IMR-90 (cell line): Measurements from ENCODE around the gene NINJ2. TPM values are rescaled to one million over a fixed set of nuclear protein-coding genes. Genes with fewer than 3 reads are reported as not detected.
A peak's percentile ranks its signal among the peaks of the same experiment; 100 is the strongest.

Source experiments
- ATAC-seq: fragments of 200-7000 bp; cut with Tn5 transposase; 2 replicates; pipeline ENCODE4 v1.9.1; 2020; ENCODE audit warnings: low read depth, mild to moderate bottlenecking, moderate library complexity
- BruUV-seq: library from RNA; stranded (reverse); fragments of 400-500 nt; replicated peaks from 2 replicates; lab custom pipeline; 2021; lab: Mats Ljungman, UMichigan
- CTCF ChIA-PET: fragments of 300-600 bp; formaldehyde crosslinking; extraction: SDS; loops from one replicate; lab custom pipeline; 2021; ENCODE audit warnings: antibody characterized with exemption; lab: Yijun Ruan, JAX
- POLR2A ChIA-PET: fragments of 300-600 bp; sonication (Branson Sonifier 250); formaldehyde crosslinking; loops from one replicate; lab custom pipeline; 2022; ENCODE audit warnings: antibody characterized with exemption; ENCODE audit not compliant: unreplicated experiment; lab: Charles Lee
- DNase-seq: peaks from one replicate; pipeline ENCODE4 v3.0.0; 2013
- H2AFZ ChIP-seq: replicated peaks from 2 replicates; pipeline ENCODE3; 2013; ENCODE audit warnings: low read length, mild to moderate bottlenecking; ENCODE audit not compliant: poor library complexity
- H2AK5ac ChIP-seq: 2 replicates; pipeline ENCODE4 v1.6.1; 2013; ENCODE audit warnings: low read depth, low read length, inconsistent platforms
- H2AK9ac ChIP-seq: replicated peaks from 2 replicates; pipeline ENCODE3; 2013; ENCODE audit warnings: mild to moderate bottlenecking, low read depth, low read length, moderate library complexity; ENCODE audit not compliant: poor library complexity
- H2BK120ac ChIP-seq: 2 replicates; pipeline ENCODE4 v1.6.1; 2013; ENCODE audit warnings: low read depth, low read length, inconsistent platforms
- H2BK15ac ChIP-seq: 3 replicates; pipeline ENCODE4 v1.6.1; 2013; ENCODE audit warnings: low read depth, low read length, inconsistent platforms
- H2BK20ac ChIP-seq: 2 replicates; pipeline ENCODE4 v1.6.1; 2013; ENCODE audit warnings: low read depth, mild to moderate bottlenecking, inconsistent platforms, low read length, moderate library complexity
- H2BK5ac ChIP-seq: 2 replicates; pipeline ENCODE4 v1.6.1; 2013; ENCODE audit warnings: mild to moderate bottlenecking, low read depth, low read length, inconsistent platforms; ENCODE audit not compliant: poor library complexity, severe bottlenecking
- H3K14ac ChIP-seq: replicated peaks from 2 replicates; pipeline ENCODE4 v1.6.1; 2013; ENCODE audit warnings: low read depth, low read length, inconsistent platforms
- H3K18ac ChIP-seq: 2 replicates; pipeline ENCODE4 v1.6.1; 2013; ENCODE audit warnings: low read depth, low read length, control low read depth
- H3K23ac ChIP-seq: 2 replicates; pipeline ENCODE4 v1.6.1; 2013; ENCODE audit warnings: low read depth, low read length, inconsistent platforms
- H3K27ac ChIP-seq: 2 replicates; pipeline ENCODE4 v1.5.1; 2013; ENCODE audit warnings: mild to moderate bottlenecking, control low read depth, low read length; ENCODE audit not compliant: insufficient read depth
- H3K27me3 ChIP-seq: 2 replicates; pipeline ENCODE4 v1.6.1; 2013; ENCODE audit warnings: low read length; ENCODE audit not compliant: control insufficient read depth, insufficient read depth
- H3K36me3 ChIP-seq: 2 replicates; pipeline ENCODE4 v1.6.1; 2013; ENCODE audit warnings: low read length, mixed read lengths; ENCODE audit not compliant: control insufficient read depth, insufficient read depth
- H3K4ac ChIP-seq: 2 replicates; pipeline ENCODE4 v1.6.1; 2013; ENCODE audit warnings: low read depth, low read length, inconsistent platforms
- H3K4me1 ChIP-seq: 2 replicates; pipeline ENCODE4 v1.6.1; 2013; ENCODE audit warnings: low read length, mixed read lengths; ENCODE audit not compliant: control insufficient read depth, insufficient read depth
- H3K4me2 ChIP-seq: 2 replicates; pipeline ENCODE4 v1.6.1; 2013; ENCODE audit warnings: low read depth, mild to moderate bottlenecking, control low read depth, low read length, moderate library complexity
- H3K4me3 ChIP-seq: 2 replicates; pipeline ENCODE4 v1.5.1; 2013; ENCODE audit warnings: low read depth, mild to moderate bottlenecking, control low read depth, low read length, moderate library complexity; ENCODE audit not compliant: insufficient read depth
- H3K56ac ChIP-seq: 2 replicates; pipeline ENCODE4 v1.6.1; 2013; ENCODE audit warnings: low read length, inconsistent platforms; ENCODE audit not compliant: insufficient read depth; ENCODE audit errors: extremely low read depth
- H3K79me1 ChIP-seq, 2 experiments: 2 replicates each; pipeline ENCODE4 v1.6.1; 2013; ENCODE audit warnings: low read length in 2 of 2, inconsistent platforms in 1 of 2, low read depth in 1 of 2
- H3K9ac ChIP-seq: 2 replicates; pipeline ENCODE4 v1.6.1; 2013; ENCODE audit warnings: low read depth, low read length, control low read depth
- H3K9me1 ChIP-seq: 2 replicates; pipeline ENCODE4 v1.6.1; 2013; ENCODE audit warnings: low read length, inconsistent platforms; ENCODE audit not compliant: insufficient read depth
- H3K9me3 ChIP-seq: 2 replicates; pipeline ENCODE4 v1.6.1; 2013; ENCODE audit warnings: low read length; ENCODE audit not compliant: control insufficient read depth, insufficient read depth
- H4K20me1 ChIP-seq: 2 replicates; pipeline ENCODE4 v1.6.1; 2013; ENCODE audit warnings: low read length, inconsistent platforms; ENCODE audit not compliant: insufficient read depth
- H4K5ac ChIP-seq: 2 replicates; pipeline ENCODE4 v1.6.1; 2013; ENCODE audit warnings: mild to moderate bottlenecking, low read depth, low read length, control low read depth
- H4K8ac ChIP-seq, 2 experiments: 2 replicates each; pipeline ENCODE4 v1.6.1; 2013; ENCODE audit warnings: low read depth in 2 of 2, low read length in 2 of 2, control low read depth in 1 of 2, inconsistent platforms in 1 of 2
- H4K91ac ChIP-seq: 2 replicates; pipeline ENCODE4 v1.6.1; 2013; ENCODE audit warnings: low read depth, low read length, inconsistent platforms; ENCODE audit not compliant: insufficient read depth
- CEBPB ChIP-seq: IDR thresholded peaks from 2 replicates; pipeline ENCODE4 v1.6.1; 2012; ENCODE audit warnings: low read depth, low read length, improper control_type of control experiment
- CHD1 ChIP-seq: IDR thresholded peaks from 2 replicates; pipeline ENCODE4 v1.6.1; 2012; ENCODE audit warnings: low read depth, low read length, improper control_type of control experiment
- MAFK ChIP-seq: IDR thresholded peaks from 2 replicates; pipeline ENCODE4 v1.6.1; 2012; ENCODE audit warnings: low read depth, low read length, improper control_type of control experiment
- NFE2L2 ChIP-seq: fragments of 150-350 bp; IDR thresholded peaks from 2 replicates; pipeline ENCODE4 v1.6.1; 2016; ENCODE audit warnings: low read depth, mild to moderate bottlenecking, low read length
- RAD21 ChIP-seq: IDR thresholded peaks from 2 replicates; pipeline ENCODE4 v1.6.1; 2012; ENCODE audit warnings: low read length, improper control_type of control experiment
- RCOR1 ChIP-seq: IDR thresholded peaks from 2 replicates; pipeline ENCODE4 v1.6.1; 2012; ENCODE audit warnings: mild to moderate bottlenecking, low read length, improper control_type of control experiment; ENCODE audit not compliant: insufficient replicate concordance
- RFX5 ChIP-seq: IDR thresholded peaks from 2 replicates; pipeline ENCODE4 v1.8.0; 2012; ENCODE audit warnings: low read depth, mild to moderate bottlenecking, low read length, moderate library complexity
- SMC3 ChIP-seq: fragments of 150-350 bp; IDR thresholded peaks from 2 replicates; pipeline ENCODE4 v1.6.1; 2016; ENCODE audit warnings: low read depth, mild to moderate bottlenecking, antibody characterized with exemption, low read length, moderate library complexity
- WGBS, 2 experiments: methylation state at CpG; one replicate each; pipeline versions ENCODE4 v1.1.5 to v1.1.7; 2013; ENCODE audit warnings: missing lambda C conversion rate in 2 of 2; ENCODE audit not compliant: insufficient read length in 1 of 2; ENCODE audit errors: extremely low coverage in 2 of 2; 5-methylcytosine and 5-hydroxymethylcytosine counted together
- dilution Hi-C: fragments of 300-500 bp; cut with HindIII; formaldehyde crosslinking; loops from one replicate; pipeline ENCODE4 v1.14.3; 2018; ENCODE audit warnings: low sequenced_read_pairs; ENCODE audit not compliant: unreplicated experiment
- in situ Hi-C: fragments of 300-500 bp; cut with MboI; formaldehyde crosslinking; loops from 3 replicates; pipeline ENCODE4 v1.14.3; 2019; ENCODE audit warnings: low sequenced_read_pairs, inconsistent platforms, mixed read lengths
- intact Hi-C: fragments of 100-400 bp; cut with micrococcal nuclease; formaldehyde crosslinking; loops from 2 replicates; pipeline ENCODE4 v1.10.0; 2022
- polyA plus RNA-seq, 3 experiments: library from polyadenylated mRNA; depleted of rRNA; stranded (reverse); fragments of >200 nt; gene quantifications; 2 replicates each; pipeline ENCODE4 v1.2.3, GENCODE V29; 2012; ENCODE audit warnings: low replicate concordance in 1 of 3
- total RNA-seq: library from RNA; depleted of rRNA; stranded (reverse); fragments of >200 nt; gene quantifications from 2 replicates; pipeline ENCODE4 v1.2.3, GENCODE V29; 2012
- TF ChIP-seq, protein P1 (sequence below): fragments of 150-350 bp; IDR thresholded peaks from 2 replicates; pipeline ENCODE4 v1.6.1; 2016; ENCODE audit warnings: low read depth, mild to moderate bottlenecking, low read length, moderate library complexity, borderline replicate concordance
- TF ChIP-seq, protein P2 (sequence below): fragments of 150-350 bp; IDR thresholded peaks from 2 replicates; pipeline ENCODE4 v1.6.1; 2017; ENCODE audit warnings: mild to moderate bottlenecking, antibody characterized with exemption, low read length, low read depth
- TF ChIP-seq, protein P3 (sequence below): conservative IDR thresholded peaks from 2 replicates; pipeline ENCODE4 v1.5.1; 2012; ENCODE audit warnings: mild to moderate bottlenecking, low read depth, low read length, improper control_type of control experiment

NINJ2 gene
- total and polyA plus RNA-seq, 2 of the 4 experiments (the other 2 are of a cell fraction), result not detected

DNA sequence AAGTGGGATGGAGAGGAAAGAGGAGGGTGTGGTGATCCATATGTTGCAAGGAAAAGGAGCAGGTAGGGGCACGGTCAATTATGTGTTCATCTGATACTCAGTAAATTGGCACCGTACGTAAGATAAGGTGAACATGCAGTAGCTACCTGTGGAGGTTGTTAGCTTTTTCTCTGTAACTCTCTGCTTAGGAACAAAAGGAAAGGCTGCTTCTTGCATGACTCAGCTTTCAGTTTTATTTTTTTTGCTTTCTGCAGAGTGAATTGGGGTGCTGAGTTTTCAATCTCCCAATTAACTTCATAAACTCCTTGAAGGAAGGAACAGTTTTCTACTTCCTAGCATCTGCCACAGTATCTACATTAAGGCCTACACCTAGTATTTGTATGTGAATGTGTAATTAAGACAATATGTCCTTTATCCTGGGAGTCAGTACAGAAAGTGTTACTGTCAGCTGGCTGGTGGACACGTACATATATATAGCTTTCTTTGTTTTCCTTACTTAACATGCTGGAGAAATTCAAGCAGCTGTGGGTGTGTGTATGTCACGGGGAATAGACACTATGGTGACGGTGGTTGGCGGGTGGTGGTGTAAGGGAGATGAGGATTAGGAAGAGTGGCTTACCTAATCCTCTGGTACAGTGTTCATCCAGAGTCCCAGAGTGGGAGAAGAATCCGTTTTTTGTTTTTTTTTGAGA is 49.1 kb upstream of the NINJ2 start:
- Histone ChIP-seq H2BK5ac (no peak overlapping the region), H4K5ac (no peak overlapping the region), H3K56ac (no peak overlapping the region), H3K27ac (no peak overlapping the region), H3K4me3 (no peak overlapping the region), H2AK5ac (no peak overlapping the region), H3K9me1 (no peaks in the 10 kb centered on the region), H2BK15ac (no peak overlapping the region), H3K18ac (no peak overlapping the region), H4K20me1 (no peaks in the 10 kb centered on the region), H3K79me1 (no peaks in the 10 kb centered on the region), H3K9me3 (no peaks in the 10 kb centered on the region), H2AFZ (no peak overlapping the region), H3K23ac (no peak overlapping the region), H3K4me2 (peak overlapping the region; percentile 60), H3K9ac (no peak overlapping the region), H3K27me3 (peaks cover 3% of the 10 kb centered on the region), H2AK9ac (no peak overlapping the region), H3K36me3 (no peaks in the 10 kb centered on the region), H3K4ac (no peak overlapping the region), H4K91ac (no peak overlapping the region), H2BK120ac (no peak overlapping the region), H3K4me1 (peaks cover 1% of the 10 kb centered on the region; the same call in 1 of the 2 replicates), H3K14ac (no peak overlapping the region), H4K8ac (no peak overlapping the region), H2BK20ac (no peak overlapping the region)
- ChIA-PET CTCF (no interaction called here), POLR2A (no interaction called here)
- DNase-seq (peak; percentile 35), ATAC-seq (peak; percentile 27)
- dilution Hi-C loops (no loop called here), in situ Hi-C loops (no loop called here), intact Hi-C loops (no loop called here)
- TF ChIP-seq, protein P1, sequence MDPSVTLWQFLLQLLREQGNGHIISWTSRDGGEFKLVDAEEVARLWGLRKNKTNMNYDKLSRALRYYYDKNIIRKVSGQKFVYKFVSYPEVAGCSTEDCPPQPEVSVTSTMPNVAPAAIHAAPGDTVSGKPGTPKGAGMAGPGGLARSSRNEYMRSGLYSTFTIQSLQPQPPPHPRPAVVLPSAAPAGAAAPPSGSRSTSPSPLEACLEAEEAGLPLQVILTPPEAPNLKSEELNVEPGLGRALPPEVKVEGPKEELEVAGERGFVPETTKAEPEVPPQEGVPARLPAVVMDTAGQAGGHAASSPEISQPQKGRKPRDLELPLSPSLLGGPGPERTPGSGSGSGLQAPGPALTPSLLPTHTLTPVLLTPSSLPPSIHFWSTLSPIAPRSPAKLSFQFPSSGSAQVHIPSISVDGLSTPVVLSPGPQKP, result no peak
- TF ChIP-seq RFX5, result no peak
- no peak for TF ChIP-seq SMC3
- no peak for TF ChIP-seq RCOR1
- TF ChIP-seq RAD21, result no peak
- TF ChIP-seq, protein P2, sequence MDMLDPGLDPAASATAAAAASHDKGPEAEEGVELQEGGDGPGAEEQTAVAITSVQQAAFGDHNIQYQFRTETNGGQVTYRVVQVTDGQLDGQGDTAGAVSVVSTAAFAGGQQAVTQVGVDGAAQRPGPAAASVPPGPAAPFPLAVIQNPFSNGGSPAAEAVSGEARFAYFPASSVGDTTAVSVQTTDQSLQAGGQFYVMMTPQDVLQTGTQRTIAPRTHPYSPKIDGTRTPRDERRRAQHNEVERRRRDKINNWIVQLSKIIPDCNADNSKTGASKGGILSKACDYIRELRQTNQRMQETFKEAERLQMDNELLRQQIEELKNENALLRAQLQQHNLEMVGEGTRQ, result no peak
- TF ChIP-seq MAFK, result no peak
- no peak for TF ChIP-seq CEBPB
- TF ChIP-seq, protein P3, sequence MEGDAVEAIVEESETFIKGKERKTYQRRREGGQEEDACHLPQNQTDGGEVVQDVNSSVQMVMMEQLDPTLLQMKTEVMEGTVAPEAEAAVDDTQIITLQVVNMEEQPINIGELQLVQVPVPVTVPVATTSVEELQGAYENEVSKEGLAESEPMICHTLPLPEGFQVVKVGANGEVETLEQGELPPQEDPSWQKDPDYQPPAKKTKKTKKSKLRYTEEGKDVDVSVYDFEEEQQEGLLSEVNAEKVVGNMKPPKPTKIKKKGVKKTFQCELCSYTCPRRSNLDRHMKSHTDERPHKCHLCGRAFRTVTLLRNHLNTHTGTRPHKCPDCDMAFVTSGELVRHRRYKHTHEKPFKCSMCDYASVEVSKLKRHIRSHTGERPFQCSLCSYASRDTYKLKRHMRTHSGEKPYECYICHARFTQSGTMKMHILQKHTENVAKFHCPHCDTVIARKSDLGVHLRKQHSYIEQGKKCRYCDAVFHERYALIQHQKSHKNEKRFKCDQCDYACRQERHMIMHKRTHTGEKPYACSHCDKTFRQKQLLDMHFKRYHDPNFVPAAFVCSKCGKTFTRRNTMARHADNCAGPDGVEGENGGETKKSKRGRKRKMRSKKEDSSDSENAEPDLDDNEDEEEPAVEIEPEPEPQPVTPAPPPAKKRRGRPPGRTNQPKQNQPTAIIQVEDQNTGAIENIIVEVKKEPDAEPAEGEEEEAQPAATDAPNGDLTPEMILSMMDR, result no peak
- TF ChIP-seq CHD1, result no peak
- no peak for TF ChIP-seq NFE2L2
- 40% methylated on average over 2 of the region's 8 CpGs; no CpG with 5 or more reads in 1 of the 2 experiments for WGBS, 2 experiments
- no TSS peak for BruUV-seq
